Progenitor cell of endocrine pancreas (in vitro differentiated cells): Measurements from ENCODE around the gene BAHD1. TPM values are rescaled to one million over a fixed set of nuclear protein-coding genes. Genes with fewer than 3 reads are reported as not detected.
A peak's percentile ranks its signal among the peaks of the same experiment; 100 is the strongest.

ENCODE experiments used
- DNase-seq: peaks from one replicate; pipeline ENCODE4 v3.0.0; 2021; ENCODE audit warnings: low spot score; ENCODE audit not compliant: unreplicated experiment
- H3K27ac Mint-ChIP-seq: 2 replicates; pipeline ENCODE4 v1.8.0; 2021; ENCODE audit warnings: mild to moderate bottlenecking, moderate library complexity, mixed read lengths
- H3K27me3 Mint-ChIP-seq: 2 replicates; pipeline ENCODE4 v1.8.0; 2021; ENCODE audit warnings: mixed read lengths
- H3K36me3 Mint-ChIP-seq: 2 replicates; pipeline ENCODE4 v1.8.0; 2022; ENCODE audit warnings: mixed read lengths; ENCODE audit not compliant: insufficient read depth
- H3K4me1 Mint-ChIP-seq: 2 replicates; pipeline ENCODE4 v1.8.0; 2021; ENCODE audit warnings: low read depth, mixed read lengths
- H3K4me3 Mint-ChIP-seq: 2 replicates; pipeline ENCODE4 v1.8.0; 2021; ENCODE audit warnings: low read depth, mild to moderate bottlenecking, moderate library complexity, mixed read lengths
- H3K9me3 Mint-ChIP-seq: 2 replicates; pipeline ENCODE4 v1.8.0; 2021; ENCODE audit warnings: low read depth, mixed read lengths
- CTCF ChIP-seq: fragments of 200-600 bp; sonication (generic); IDR thresholded peaks from one replicate; pipeline ENCODE4 v1.5.0; 2021; ENCODE audit warnings: antibody characterized with exemption, mild to moderate bottlenecking; ENCODE audit not compliant: unreplicated experiment
- total RNA-seq: library from RNA; stranded (reverse); gene quantifications from 2 replicates; pipeline ENCODE4 v1.2.1, GENCODE V29; 2021

Gene BAHD1
- total RNA-seq, 1 donor from 2014 or later, result 24.1 TPM

DNA sequence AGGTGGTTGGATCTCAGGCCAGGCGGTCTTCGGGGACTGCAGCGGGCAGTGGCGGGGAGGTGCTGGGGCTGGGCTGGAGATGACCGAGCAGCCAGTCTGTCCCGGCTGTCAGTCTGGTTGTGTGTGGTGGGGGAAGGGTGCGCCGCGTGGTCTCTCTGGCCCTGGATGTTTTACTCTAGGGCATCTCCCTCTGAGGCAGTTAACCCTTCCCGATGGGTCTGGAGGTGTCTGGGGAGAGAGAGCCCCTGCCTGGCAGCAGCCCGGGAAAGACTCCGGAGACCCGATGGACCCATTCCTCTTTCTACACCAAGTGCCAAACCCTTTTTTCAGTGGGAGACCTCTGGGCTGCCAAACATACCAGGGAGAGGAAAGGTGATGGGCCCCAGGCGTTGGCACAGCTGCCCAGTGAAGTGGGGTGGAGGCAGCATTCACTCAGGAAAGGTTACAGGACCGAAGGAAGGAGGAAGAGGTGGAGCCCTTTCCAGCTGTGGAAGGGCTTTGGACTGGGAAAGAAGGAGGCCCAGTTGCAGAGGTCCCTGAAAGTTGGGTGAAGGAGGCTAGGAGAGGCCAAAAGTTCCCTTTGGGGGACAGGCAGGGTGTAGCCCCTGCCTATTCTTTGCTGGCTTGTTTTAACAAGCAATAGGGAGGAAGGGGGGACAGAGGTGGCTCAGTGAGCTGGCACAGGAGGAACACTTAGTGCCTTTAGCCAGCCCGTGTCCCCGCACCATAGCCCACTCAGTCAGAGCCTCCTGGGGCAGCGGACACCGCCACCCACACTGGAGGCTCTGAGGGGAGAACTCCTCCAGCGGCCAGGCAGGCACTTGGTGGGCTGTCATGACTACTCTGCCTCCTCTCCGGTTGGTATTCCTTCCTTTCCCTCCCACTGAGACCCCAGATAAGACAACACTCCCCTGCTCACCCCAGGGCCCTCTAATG, 2.7 kb upstream of the BAHD1 start:
- H3K27ac Mint-ChIP-seq, result no peak overlapping the region
- no peaks in the 10 kb centered on the region for H3K36me3 Mint-ChIP-seq
- peaks cover 21% of the 10 kb centered on the region for H3K4me1 Mint-ChIP-seq
- H3K9me3 Mint-ChIP-seq, result no peaks in the 10 kb centered on the region
- DNase-seq, result no peak
- H3K4me3 Mint-ChIP-seq, result no peak overlapping the region
- no peak for TF ChIP-seq CTCF
- H3K27me3 Mint-ChIP-seq, result peaks cover 74% of the 10 kb centered on the region

- no peaks in the 10 kb centered on the region for H3K36me3 Mint-ChIP-seq
- H3K4me1 Mint-ChIP-seq, result peaks cover 23% of the 10 kb centered on the region
- TF ChIP-seq CTCF, result no peak
- no peaks in the 10 kb centered on the region for H3K9me3 Mint-ChIP-seq
- no peak overlapping the region for H3K4me3 Mint-ChIP-seq
- peaks cover 71% of the 10 kb centered on the region for H3K27me3 Mint-ChIP-seq
- H3K27ac Mint-ChIP-seq, result no peak overlapping the region
- no peak for DNase-seq
Measured at GRCh38 chr15:40438712-40439111, 2.0 kb upstream of the BAHD1 start.

DNA sequence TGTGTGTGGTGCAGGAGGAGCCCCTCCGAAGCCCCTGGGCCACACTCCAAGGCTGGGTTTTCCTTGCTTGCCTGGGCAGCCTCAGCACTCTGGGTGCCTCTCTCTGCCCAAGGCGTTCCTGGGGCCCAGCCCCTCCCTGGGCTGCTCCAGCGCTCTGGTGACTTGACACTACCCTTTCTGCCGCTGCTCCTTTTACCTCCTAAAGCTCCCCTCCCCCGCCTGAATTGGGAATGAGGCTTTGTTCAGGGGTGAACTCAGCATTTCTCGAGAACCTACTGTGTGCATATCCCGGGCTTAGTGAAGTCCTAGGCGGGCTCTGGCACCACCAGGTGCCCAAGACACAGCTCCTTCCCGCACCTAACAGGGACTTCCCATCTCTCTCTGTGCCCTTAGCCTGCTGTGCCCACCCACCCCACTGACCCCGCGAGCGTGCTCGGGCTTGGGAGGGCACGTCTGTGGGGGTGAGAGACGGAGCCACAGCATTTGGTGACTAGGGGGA, 1.2 kb upstream of the BAHD1 start:
- Mint-ChIP-seq H3K27me3 (peaks cover 66% of the 10 kb centered on the region), H3K9me3 (no peaks in the 10 kb centered on the region), H3K36me3 (no peaks in the 10 kb centered on the region), H3K4me3 (peak overlapping the region; percentile 79), H3K4me1 (peaks cover 28% of the 10 kb centered on the region), H3K27ac (no peak overlapping the region)
- no peak for DNase-seq
- no peak for TF ChIP-seq CTCF

DNA sequence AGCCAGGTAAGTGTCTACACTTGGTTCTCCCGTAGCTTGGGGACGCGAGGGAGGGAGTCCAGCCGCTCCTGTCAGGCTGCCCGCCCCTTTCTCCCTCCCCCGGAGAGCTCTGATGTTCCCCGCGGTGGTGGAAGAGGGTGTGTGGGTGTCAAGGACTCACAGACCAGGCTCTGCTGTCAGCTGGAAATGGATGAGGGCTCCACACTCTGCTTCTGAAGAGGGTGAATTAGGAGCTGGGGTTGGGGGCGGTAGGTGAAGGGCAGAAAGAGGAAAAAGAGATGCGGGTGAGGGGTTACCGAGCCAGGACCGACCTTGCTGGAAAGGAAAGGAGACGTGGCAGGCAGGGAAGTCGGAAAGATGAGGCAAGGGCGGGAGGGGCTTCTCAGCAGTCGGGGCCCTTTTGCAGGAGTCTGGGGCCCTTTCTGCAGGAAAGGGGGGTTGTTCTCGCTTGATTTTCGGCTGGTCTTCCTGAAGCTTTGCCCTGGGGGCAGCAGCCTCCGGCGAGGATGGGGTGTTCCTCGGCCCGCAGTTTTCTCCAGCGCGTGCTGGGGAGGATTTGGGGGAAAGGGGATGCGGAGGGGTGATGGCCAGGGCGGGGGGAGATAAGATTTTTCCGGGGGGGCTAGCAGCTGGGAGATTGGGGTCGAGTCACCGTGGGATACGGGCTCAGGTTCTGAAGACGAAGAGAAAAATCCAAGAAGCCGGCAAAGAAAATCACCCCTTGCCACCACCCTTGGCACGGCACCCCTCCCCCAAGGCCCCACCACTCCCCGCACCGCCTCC, 602 bp upstream of the BAHD1 start:
- Mint-ChIP-seq H3K4me3 (peak overlapping the region; percentile 79), H3K27ac (peak overlapping the region; percentile 69), H3K9me3 (no peaks in the 10 kb centered on the region), H3K4me1 (peaks cover 30% of the 10 kb centered on the region), H3K36me3 (no peaks in the 10 kb centered on the region), H3K27me3 (peaks cover 59% of the 10 kb centered on the region)
- DNase-seq, result no peak
- TF ChIP-seq CTCF, result no peak
